Stomach smooth muscle (tissue), 2 donors: ENCODE results near the gene EPB41L4B.

Experiments
- H3K27ac ChIP-seq: one replicate; pipeline ENCODE4 v1.7.0; 2013; ENCODE audit warnings: mild to moderate bottlenecking, low read length, inconsistent platforms
- H3K27me3 ChIP-seq, 2 donors: one replicate each; pipeline ENCODE4 v1.7.0; 2013; ENCODE audit warnings: low read length in 2 of 2; ENCODE audit not compliant: insufficient read depth in 2 of 2, control insufficient read depth in 1 of 2
- H3K36me3 ChIP-seq, 2 donors: one replicate each; pipeline ENCODE4 v1.7.0; 2013; ENCODE audit warnings: low read length in 2 of 2; ENCODE audit not compliant: control insufficient read depth in 2 of 2, insufficient read depth in 2 of 2
- H3K4me1 ChIP-seq: one replicate; pipeline ENCODE4 v1.7.0; 2013; ENCODE audit warnings: low read length; ENCODE audit not compliant: control insufficient read depth, insufficient read depth
- H3K4me3 ChIP-seq, 2 donors: one replicate each; pipeline ENCODE4 v1.7.0; 2013; ENCODE audit warnings: low read length in 2 of 2
- H3K9ac ChIP-seq, 2 donors: one replicate each; pipeline ENCODE4 v1.7.0; 2013; ENCODE audit warnings: low read length in 2 of 2, mild to moderate bottlenecking in 1 of 2
- H3K9me3 ChIP-seq, 2 donors: one replicate each; pipeline ENCODE4 v1.7.0; 2013; ENCODE audit warnings: low read length in 2 of 2; ENCODE audit not compliant: control insufficient read depth in 2 of 2
- donor health status: healthy.
- donor health status: Pancreatic carcinoma.

The EPB41L4B gene

GRCh38 chr9:109270441-109270840 is 50.4 kb downstream of the EPB41L4B start:
- H3K9me3 ChIP-seq, result no peaks in the 10 kb centered on the region
- H3K4me1 ChIP-seq, result peaks cover 5% of the 10 kb centered on the region
- H3K27me3 ChIP-seq, result no peaks in the 10 kb centered on the region
- no peak overlapping the region for H3K4me3 ChIP-seq
- no peaks in the 10 kb centered on the region for H3K36me3 ChIP-seq
- no peak overlapping the region for H3K27ac ChIP-seq
- no peak overlapping the region for H3K9ac ChIP-seq

GRCh38 chr9:109269839-109270238 is 51.0 kb downstream of the EPB41L4B start:
- no peak overlapping the region for H3K27ac ChIP-seq
- no peaks in the 10 kb centered on the region for H3K36me3 ChIP-seq
- no peaks in the 10 kb centered on the region for H3K9me3 ChIP-seq
- H3K9ac ChIP-seq, result no peak overlapping the region
- peaks cover 2% of the 10 kb centered on the region for H3K4me1 ChIP-seq
- no peaks in the 10 kb centered on the region for H3K27me3 ChIP-seq
- H3K4me3 ChIP-seq, result no peak overlapping the region

DNA sequence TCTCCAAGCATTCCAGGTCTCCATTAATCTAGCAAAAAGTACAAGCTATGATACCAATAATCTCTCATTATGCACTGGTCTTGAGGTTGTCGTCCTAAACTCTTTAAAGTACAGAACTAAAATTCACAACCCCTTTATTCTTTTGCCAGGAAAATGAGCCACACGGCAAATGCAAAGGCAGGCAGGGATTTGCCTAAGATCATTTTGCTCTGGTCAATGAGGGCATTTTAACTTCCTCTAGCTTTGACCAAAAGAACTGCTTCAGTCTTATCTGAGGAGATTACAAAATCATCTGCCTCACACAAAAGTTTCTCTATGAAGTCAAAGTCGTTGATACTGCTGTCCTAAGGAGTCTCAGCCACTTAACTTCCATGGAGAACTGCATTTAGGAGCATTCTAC is 51.8 kb downstream of the EPB41L4B start:
- H3K27me3 ChIP-seq, result no peaks in the 10 kb centered on the region
- H3K9ac ChIP-seq, result no peak overlapping the region

DNA sequence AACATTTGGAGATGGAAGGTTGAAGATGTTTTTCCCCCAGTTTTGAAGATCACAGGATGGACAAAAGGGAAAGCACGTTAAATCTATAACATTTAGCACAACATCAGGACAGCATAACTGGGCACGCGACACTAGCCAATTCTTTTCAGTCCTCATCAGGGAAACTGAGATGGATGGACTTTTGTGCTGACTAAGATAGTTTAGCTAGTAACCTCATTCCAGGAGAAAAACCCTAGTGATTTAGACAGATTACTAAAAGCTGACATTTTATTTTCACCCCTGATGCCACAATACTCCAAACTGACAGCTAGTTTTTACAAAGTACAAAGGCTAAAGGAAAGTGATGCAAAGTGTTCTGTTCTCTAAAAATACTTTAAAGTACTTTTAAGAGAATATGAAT is 53.3 kb downstream of the EPB41L4B start:
- H3K27ac ChIP-seq, result no peak overlapping the region
- H3K4me3 ChIP-seq, result no peak overlapping the region
- no peaks in the 10 kb centered on the region for H3K9me3 ChIP-seq
- H3K4me1 ChIP-seq, result no peaks in the 10 kb centered on the region
- H3K36me3 ChIP-seq, result no peaks in the 10 kb centered on the region
- no peaks in the 10 kb centered on the region for H3K27me3 ChIP-seq
- no peak overlapping the region for H3K9ac ChIP-seq

More for the DNA sequence above, 51.8 kb downstream of the EPB41L4B start:
- Histone ChIP-seq H3K27ac (no peak overlapping the region), H3K9me3 (no peaks in the 10 kb centered on the region), H3K4me1 (no peaks in the 10 kb centered on the region), H3K36me3 (no peaks in the 10 kb centered on the region), H3K4me3 (no peak overlapping the region)

DNA sequence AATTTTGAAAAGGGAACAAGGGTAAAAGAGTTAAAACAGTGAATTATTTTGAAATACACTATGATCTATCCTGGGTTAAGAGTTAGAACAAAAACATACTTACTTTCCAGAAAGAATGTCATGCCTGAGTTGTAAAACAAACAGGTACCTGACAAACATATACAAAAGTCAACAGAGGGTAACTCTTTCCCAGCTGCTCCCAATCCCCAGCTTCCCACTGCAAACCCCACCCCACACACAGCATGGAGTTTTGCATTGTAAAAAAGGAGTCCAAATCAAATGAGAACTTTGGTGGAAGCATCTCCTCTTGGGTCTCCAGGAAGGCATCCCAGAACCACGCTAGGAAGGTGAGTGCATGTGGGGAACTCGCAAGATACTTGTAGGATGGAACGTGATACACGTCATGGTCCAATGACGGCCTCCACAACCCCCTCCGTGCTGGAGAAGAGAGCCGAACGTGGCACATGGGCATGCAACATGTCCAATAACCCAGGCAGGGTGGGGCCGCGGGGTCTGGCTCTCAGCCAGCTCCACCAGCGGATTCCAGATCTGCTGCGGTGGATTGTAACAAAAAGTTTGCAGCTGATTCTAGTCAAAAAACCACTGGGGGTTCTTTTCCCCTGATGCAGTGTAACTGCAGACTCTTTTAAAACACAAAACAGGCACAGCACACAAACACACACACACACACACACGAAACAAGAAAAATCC is 55.8 kb downstream of the EPB41L4B start:
- Histone ChIP-seq H3K27me3 (no peaks in the 10 kb centered on the region), H3K36me3 (no peaks in the 10 kb centered on the region), H3K4me1 (no peaks in the 10 kb centered on the region), H3K27ac (no peak overlapping the region), H3K9me3 (no peaks in the 10 kb centered on the region), H3K9ac (no peak overlapping the region), H3K4me3 (peak overlapping the region in 1 of 2 donors; percentile 15)

DNA sequence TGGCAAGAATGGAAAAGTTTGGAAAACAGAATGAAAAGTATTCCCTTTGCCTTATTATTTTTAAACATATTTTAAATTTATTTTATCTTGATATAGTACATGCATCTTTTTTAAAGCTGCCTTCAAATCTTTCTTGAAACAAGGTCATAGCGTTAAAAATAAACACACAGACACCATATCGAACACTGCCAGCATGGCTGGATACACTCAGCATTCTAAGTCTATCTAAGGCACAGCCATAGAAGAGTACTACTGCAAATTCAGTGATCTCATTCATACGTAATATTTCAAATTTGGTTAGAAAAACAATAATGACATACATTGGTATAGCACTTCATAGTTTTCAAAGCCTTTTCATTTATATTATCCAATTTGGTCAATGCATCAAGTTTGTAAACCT is 57.5 kb downstream of the EPB41L4B start:
- Histone ChIP-seq H3K9me3 (no peaks in the 10 kb centered on the region), H3K27ac (no peak overlapping the region), H3K4me3 (no peak overlapping the region), H3K9ac (no peak overlapping the region), H3K27me3 (no peaks in the 10 kb centered on the region), H3K36me3 (no peaks in the 10 kb centered on the region), H3K4me1 (no peaks in the 10 kb centered on the region)

DNA sequence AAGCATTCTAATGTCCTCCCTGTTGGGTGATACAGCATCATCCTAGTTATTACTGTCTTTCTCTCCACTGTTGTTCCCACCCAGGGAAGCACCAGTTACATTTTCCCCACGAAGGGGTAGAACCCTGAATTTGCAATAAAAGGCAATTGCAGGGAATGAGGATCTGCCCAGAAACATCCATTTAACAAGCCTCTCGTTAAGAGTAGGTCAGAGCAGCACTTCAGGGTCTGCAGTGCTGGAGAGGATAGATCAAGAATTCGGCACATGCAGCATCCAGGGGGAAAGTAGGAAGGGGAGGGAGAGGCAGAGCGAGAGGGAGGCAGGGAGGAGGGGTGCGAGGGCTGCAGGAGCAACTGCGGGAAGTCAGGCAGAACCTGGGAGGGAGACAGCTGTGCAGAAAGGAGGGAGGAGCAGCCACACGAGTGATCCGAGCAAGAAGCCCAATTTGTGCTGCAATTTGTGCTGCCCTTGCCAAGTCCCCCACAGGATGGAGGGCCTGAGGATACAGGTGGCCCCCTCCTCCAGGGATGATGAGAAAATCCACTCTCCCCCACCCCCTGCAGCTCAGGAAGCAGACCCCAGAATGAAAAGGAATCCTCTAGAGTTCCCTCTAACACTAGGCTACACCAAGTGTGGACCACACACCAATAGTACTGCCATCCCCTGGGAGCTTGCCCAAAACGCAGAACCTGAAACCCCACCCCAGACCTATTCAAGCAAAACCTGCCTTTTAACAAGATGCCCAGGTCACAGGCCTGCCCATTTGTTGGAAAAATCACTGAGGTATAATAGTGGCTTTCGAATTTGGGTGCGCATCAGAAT is 62.2 kb downstream of the EPB41L4B start:
- H3K27ac ChIP-seq, result no peak overlapping the region
- H3K27me3 ChIP-seq, result no peaks in the 10 kb centered on the region
- H3K36me3 ChIP-seq, result no peaks in the 10 kb centered on the region
- H3K9me3 ChIP-seq, result no peaks in the 10 kb centered on the region
- H3K9ac ChIP-seq, result no peak overlapping the region
- no peaks in the 10 kb centered on the region for H3K4me1 ChIP-seq
- H3K4me3 ChIP-seq, result no peak overlapping the region

- Histone ChIP-seq H3K9ac (no peak overlapping the region), H3K4me3 (no peak overlapping the region), H3K9me3 (no peaks in the 10 kb centered on the region), H3K27ac (no peak overlapping the region), H3K27me3 (no peaks in the 10 kb centered on the region), H3K36me3 (no peaks in the 10 kb centered on the region), H3K4me1 (no peaks in the 10 kb centered on the region)
Measured at GRCh38 chr9:109256336-109256735, 64.5 kb downstream of the EPB41L4B start.

GRCh38 chr9:109255394-109255793 is 65.5 kb downstream of the EPB41L4B start:
- Histone ChIP-seq H3K9me3 (no peaks in the 10 kb centered on the region), H3K4me1 (no peaks in the 10 kb centered on the region), H3K9ac (no peak overlapping the region), H3K36me3 (no peaks in the 10 kb centered on the region), H3K27me3 (no peaks in the 10 kb centered on the region), H3K27ac (no peak overlapping the region), H3K4me3 (no peak overlapping the region)

- Histone ChIP-seq H3K27ac (no peak overlapping the region), H3K4me1 (no peaks in the 10 kb centered on the region), H3K9ac (no peak overlapping the region), H3K36me3 (no peaks in the 10 kb centered on the region), H3K9me3 (no peaks in the 10 kb centered on the region), H3K4me3 (no peak overlapping the region), H3K27me3 (no peaks in the 10 kb centered on the region)
Measured at GRCh38 chr9:109254317-109254716, 66.5 kb downstream of the EPB41L4B start.
